Peyer's patch (tissue), 4 donors: Measurements from ENCODE around the gene NEUROD6.

Experiments
- POLR2A ChIP-seq, 2 donors: fragments of 450-650 bp; IDR thresholded peaks; one replicate each; pipeline ENCODE4 v1.5.1; 2017; ENCODE audit warnings: antibody characterized with exemption in 2 of 2, mild to moderate bottlenecking in 2 of 2, moderate library complexity in 2 of 2
- TF ChIP-seq, protein P1 (sequence below), 6 experiments: fragments of 450-650 bp in 4 of 6; fragments of 200-600 bp in 2 of 6; sonication (generic) in 1 of 6; IDR thresholded peaks; one replicate each; pipeline ENCODE4 v1.5.1; 2017 to 2019; ENCODE audit warnings: antibody characterized with exemption in 6 of 6, mild to moderate bottlenecking in 3 of 6, moderate library complexity in 1 of 6

DNA sequence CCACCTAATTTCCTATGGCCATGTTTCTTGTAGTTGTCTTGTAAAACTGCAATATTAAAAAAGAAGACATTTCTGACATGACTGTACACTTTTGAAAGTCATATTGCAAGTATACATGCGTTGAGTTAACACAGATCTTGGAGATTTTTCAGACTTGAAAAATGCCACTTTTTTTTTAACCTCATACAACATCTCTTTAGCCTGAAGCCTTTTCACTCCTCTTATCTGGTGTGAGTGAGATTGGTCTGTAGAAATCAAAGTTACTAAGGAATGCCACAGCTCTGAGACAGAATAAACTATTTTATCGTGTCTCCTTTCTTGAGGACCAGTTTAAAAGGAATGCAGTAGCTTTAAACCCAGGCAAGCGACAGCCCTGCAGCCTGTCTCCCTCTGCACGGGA lies 43.9 kb upstream of the NEUROD6 start:
- TF ChIP-seq, protein P1, sequence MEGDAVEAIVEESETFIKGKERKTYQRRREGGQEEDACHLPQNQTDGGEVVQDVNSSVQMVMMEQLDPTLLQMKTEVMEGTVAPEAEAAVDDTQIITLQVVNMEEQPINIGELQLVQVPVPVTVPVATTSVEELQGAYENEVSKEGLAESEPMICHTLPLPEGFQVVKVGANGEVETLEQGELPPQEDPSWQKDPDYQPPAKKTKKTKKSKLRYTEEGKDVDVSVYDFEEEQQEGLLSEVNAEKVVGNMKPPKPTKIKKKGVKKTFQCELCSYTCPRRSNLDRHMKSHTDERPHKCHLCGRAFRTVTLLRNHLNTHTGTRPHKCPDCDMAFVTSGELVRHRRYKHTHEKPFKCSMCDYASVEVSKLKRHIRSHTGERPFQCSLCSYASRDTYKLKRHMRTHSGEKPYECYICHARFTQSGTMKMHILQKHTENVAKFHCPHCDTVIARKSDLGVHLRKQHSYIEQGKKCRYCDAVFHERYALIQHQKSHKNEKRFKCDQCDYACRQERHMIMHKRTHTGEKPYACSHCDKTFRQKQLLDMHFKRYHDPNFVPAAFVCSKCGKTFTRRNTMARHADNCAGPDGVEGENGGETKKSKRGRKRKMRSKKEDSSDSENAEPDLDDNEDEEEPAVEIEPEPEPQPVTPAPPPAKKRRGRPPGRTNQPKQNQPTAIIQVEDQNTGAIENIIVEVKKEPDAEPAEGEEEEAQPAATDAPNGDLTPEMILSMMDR (IDR thresholded peaks at IDR 0.05), result no peak
- no peak for TF ChIP-seq POLR2A (IDR thresholded peaks at IDR 0.05)
